ENCODE measurements around the gene PTGDS. TPM values are rescaled to one million over a fixed set of nuclear protein-coding genes. Genes with fewer than 3 reads are reported as not detected.

PTGDS gene
- total RNA-seq, 1 donor from 2014 or later: 76.8 TPM

- H3K4me3 Mint-ChIP-seq (ENCODE audit: unreplicated experiment): no peak overlapping the region
- H3K27me3 Mint-ChIP-seq (ENCODE audit: low read depth): no peaks in the 10 kb centered on the region
- TF ChIP-seq, protein P1, sequence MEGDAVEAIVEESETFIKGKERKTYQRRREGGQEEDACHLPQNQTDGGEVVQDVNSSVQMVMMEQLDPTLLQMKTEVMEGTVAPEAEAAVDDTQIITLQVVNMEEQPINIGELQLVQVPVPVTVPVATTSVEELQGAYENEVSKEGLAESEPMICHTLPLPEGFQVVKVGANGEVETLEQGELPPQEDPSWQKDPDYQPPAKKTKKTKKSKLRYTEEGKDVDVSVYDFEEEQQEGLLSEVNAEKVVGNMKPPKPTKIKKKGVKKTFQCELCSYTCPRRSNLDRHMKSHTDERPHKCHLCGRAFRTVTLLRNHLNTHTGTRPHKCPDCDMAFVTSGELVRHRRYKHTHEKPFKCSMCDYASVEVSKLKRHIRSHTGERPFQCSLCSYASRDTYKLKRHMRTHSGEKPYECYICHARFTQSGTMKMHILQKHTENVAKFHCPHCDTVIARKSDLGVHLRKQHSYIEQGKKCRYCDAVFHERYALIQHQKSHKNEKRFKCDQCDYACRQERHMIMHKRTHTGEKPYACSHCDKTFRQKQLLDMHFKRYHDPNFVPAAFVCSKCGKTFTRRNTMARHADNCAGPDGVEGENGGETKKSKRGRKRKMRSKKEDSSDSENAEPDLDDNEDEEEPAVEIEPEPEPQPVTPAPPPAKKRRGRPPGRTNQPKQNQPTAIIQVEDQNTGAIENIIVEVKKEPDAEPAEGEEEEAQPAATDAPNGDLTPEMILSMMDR (IDR thresholded peaks at IDR 0.05): no peak
- peaks cover 4% of the 10 kb centered on the region for H3K36me3 Mint-ChIP-seq (ENCODE audit: low read depth)
- no peaks in the 10 kb centered on the region for H3K4me1 Mint-ChIP-seq (ENCODE audit: low read depth)
- DNase-seq (ENCODE audit: low spot score): no peak
- H3K9me3 Mint-ChIP-seq (ENCODE audit: low read depth): peaks cover 4% of the 10 kb centered on the region
- no peak overlapping the region for H3K27ac Mint-ChIP-seq (ENCODE audit: unreplicated experiment)
Observed at GRCh38 chr9:137007108-137007815, 30.0 kb downstream of the PTGDS start.

DNA sequence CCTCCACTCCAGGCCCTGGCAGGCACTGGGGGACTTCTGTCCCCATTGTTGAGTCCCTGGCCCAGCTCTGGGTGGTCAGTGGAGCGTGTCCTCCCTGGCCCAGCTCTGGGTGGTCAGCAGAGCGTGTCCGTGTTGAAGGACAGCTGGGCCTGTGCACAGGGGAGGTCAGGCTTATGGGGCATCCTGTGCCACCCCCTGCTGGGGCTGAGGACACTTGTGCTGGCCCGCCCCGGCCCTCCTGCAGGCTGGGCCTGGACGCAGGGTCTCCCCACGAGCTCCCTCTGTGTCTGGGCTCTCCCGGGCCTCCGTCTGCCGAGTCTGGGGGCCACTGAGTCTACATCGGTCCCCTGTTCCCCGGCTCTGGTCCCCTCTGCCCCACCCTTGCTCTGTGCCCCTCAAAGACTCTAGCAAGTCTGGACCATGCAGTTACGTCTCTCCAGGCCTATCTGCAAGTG is 30.5 kb downstream of the PTGDS start:
- Mint-ChIP-seq H3K36me3 (ENCODE audit: low read depth) (peaks cover 6% of the 10 kb centered on the region), H3K27me3 (ENCODE audit: low read depth) (no peaks in the 10 kb centered on the region), H3K4me3 (ENCODE audit: unreplicated experiment) (no peak overlapping the region), H3K4me1 (ENCODE audit: low read depth) (no peaks in the 10 kb centered on the region), H3K9me3 (ENCODE audit: low read depth) (peaks cover 4% of the 10 kb centered on the region), H3K27ac (ENCODE audit: unreplicated experiment) (no peak overlapping the region)
- DNase-seq (ENCODE audit: low spot score): no peak
- TF ChIP-seq, protein P1 (IDR thresholded peaks at IDR 0.05): no peak

DNA sequence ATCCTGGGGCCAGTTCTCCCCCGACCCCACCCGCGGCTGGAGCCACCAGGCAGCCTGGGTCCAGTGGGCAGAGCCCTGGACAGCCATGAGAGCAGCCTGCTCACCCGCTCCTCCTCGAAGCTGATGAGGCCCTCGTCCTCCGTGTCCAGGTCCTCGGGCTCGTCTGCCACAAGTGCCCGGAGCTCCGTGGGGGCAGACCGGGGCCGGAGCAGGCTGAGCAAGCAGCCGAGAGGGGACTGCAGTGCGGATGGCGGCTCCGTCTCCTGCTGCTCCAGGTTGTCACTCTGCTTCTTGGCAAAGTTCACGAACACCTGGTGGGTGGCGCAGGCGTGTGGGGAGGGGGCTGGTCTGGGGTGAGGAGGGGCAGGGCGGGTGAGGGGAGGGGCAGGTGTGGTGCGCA is 31.0 kb downstream of the PTGDS start:
- H3K27ac Mint-ChIP-seq (ENCODE audit: unreplicated experiment): no peak overlapping the region
- peaks cover 4% of the 10 kb centered on the region for H3K9me3 Mint-ChIP-seq (ENCODE audit: low read depth)
- H3K4me1 Mint-ChIP-seq (ENCODE audit: low read depth): no peaks in the 10 kb centered on the region
- no peak overlapping the region for H3K4me3 Mint-ChIP-seq (ENCODE audit: unreplicated experiment)
- TF ChIP-seq, protein P1 (IDR thresholded peaks at IDR 0.05): no peak
- H3K27me3 Mint-ChIP-seq (ENCODE audit: low read depth): no peaks in the 10 kb centered on the region
- DNase-seq (ENCODE audit: low spot score): no peak
- peaks cover 6% of the 10 kb centered on the region for H3K36me3 Mint-ChIP-seq (ENCODE audit: low read depth)

DNA sequence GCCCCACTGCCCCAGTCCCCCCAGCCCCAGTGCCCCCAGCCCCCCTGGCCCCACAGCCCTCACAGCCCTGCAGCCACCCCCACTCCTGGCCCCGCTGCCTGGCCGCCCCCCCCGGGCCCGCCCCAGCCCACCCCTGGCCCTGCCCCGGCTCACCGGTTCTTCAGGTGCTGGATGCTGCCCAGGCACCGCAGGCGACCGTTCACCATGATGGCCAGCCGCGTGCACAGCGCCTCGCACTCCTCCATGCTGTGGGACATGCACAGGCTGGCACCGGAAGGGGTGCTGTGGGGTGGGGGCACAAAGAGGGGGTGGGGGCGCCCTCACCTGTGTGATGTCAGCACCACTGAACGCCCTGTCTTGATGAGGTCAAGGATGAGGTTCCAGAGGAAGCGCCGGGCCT is 31.9 kb downstream of the PTGDS start:
- TF ChIP-seq, protein P1 (IDR thresholded peaks at IDR 0.05): no peak
- H3K4me3 Mint-ChIP-seq (ENCODE audit: unreplicated experiment): no peak overlapping the region
- H3K4me1 Mint-ChIP-seq (ENCODE audit: low read depth): no peaks in the 10 kb centered on the region
- H3K36me3 Mint-ChIP-seq (ENCODE audit: low read depth): peaks cover 6% of the 10 kb centered on the region
- H3K27ac Mint-ChIP-seq (ENCODE audit: unreplicated experiment): no peak overlapping the region
- peaks cover 4% of the 10 kb centered on the region for H3K9me3 Mint-ChIP-seq (ENCODE audit: low read depth)
- DNase-seq (ENCODE audit: low spot score): no peak
- no peaks in the 10 kb centered on the region for H3K27me3 Mint-ChIP-seq (ENCODE audit: low read depth)

- Mint-ChIP-seq H3K36me3 (ENCODE audit: low read depth) (peaks cover 6% of the 10 kb centered on the region), H3K4me3 (ENCODE audit: unreplicated experiment) (no peak overlapping the region), H3K27ac (ENCODE audit: unreplicated experiment) (no peak overlapping the region)
Observed at GRCh38 chr9:137009938-137010732, 32.8 kb downstream of the PTGDS start.

More at GRCh38 chr9:137009938-137010732, 32.8 kb downstream of the PTGDS start:
- TF ChIP-seq, protein P1 (IDR thresholded peaks at IDR 0.05): no peak
- H3K4me1 Mint-ChIP-seq (ENCODE audit: low read depth): no peaks in the 10 kb centered on the region
- H3K27me3 Mint-ChIP-seq (ENCODE audit: low read depth): no peaks in the 10 kb centered on the region
- no peaks in the 10 kb centered on the region for H3K9me3 Mint-ChIP-seq (ENCODE audit: low read depth)
- DNase-seq (ENCODE audit: low spot score): no peak
